Ramos (cell line): ENCODE results near the gene MYL12B.

Experiments
- in situ Hi-C: fragments of 300-500 bp; cut with MboI; formaldehyde crosslinking; loops from one replicate; pipeline ENCODE4 v1.14.3; 2022; ENCODE audit warnings: low sequenced_read_pairs; ENCODE audit not compliant: unreplicated experiment

MYL12B gene

DNA sequence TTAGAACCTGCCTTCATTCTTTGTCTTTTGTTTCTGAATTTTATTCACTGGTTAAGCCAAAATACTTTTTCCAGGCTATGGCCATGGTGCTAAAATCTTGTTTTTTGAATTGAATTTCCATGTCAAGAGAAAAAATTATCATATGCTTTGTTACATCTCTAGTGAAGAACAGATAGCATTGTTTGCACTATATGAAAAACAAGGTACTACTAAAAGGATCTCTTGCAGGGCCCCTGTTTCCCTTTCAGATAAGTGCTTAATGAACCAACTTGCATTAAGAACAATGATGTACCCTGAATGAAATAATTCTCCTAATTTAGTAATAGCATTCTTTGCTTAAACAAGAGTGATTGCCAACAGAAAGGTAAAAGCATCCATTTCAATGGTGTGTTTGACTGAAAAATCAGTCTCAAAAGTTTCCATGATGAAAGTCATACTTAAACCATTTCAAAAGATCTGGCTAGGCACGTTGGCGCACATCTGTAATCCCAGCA is 4.3 kb upstream of the MYL12B start:
- in situ Hi-C loops = no loop called here

- in situ Hi-C loops = no loop called here
Observed at GRCh38 chr18:3260995-3261372, 949 bp upstream of the MYL12B start.

DNA sequence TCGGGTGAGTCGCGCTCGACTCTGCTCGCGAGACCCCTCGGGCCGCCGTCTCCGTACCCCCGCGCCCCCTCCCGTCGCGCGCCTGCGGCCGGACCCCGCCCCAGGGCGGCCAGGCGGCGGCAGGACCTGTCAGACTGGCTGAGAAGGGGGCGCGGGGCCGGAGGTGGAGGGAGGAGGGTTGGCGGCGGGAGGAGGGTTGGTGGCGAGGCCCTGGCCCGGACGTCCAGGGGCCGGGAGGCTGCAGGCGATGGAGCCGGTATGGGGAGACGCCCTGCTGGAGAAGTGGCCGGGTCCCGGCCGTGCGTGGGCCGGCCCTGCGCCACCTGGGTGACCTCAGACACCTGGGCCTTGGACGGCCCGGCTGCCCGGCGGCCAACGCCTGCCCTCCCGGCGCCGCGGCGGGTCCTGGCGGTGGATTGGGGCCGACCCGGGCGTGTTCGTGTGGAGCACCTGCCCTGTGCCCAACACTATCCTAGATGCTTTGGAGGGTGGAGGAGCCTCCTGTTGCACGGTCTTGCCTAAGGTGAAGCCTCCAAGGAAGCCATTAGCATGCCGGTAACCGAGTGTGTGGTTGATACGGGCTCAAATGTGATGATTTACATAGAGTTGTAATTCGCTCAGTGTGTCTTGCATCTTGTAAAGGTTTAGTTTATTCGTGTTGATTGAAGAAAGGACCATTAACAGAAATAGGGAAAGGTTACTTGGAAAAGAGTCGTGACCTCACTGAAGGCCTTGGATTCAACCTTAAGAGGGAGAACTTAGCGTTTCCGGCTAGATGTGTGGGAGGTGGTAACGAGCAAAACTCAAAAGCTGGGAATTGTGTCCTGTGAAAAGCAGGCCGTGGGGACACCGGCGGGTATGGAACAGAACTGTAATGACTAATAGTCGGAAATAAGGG is 550 bp downstream of the MYL12B start:
- in situ Hi-C loops = no loop called here

DNA sequence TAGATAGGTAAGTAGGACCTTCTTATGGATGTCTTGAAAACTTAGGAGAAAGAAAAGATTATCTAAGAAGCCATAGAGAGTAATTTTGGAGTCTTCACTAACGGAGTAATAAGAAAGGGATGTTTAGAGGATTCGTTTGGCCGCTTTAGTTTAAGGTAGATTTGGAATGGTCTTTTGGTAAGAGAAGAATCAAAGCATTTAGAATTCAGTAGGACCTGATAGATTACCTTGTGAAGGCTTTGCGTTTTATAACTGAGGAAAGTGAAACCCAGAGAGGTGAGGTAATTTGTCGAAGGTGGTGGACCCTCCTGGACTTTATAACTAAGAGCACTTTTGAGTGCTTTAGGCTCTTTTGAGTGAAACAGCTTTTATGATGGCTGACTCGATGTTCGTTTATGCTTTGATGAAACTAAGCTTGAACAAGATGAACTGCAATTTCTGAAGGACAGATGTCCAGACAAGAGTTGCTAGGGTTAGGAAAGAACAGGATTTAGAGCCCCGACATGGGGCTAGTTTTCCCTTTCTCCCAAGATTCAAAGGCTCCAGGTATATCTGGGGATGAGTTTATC is 1.3 kb downstream of the MYL12B start:
- in situ Hi-C loops = no loop called here

- in situ Hi-C loops = no loop called here
Observed at GRCh38 chr18:3264362-3264761, 2.4 kb downstream of the MYL12B start.

- in situ Hi-C loops = no loop called here
Observed at GRCh38 chr18:3265564-3266033, 3.7 kb downstream of the MYL12B start.

DNA sequence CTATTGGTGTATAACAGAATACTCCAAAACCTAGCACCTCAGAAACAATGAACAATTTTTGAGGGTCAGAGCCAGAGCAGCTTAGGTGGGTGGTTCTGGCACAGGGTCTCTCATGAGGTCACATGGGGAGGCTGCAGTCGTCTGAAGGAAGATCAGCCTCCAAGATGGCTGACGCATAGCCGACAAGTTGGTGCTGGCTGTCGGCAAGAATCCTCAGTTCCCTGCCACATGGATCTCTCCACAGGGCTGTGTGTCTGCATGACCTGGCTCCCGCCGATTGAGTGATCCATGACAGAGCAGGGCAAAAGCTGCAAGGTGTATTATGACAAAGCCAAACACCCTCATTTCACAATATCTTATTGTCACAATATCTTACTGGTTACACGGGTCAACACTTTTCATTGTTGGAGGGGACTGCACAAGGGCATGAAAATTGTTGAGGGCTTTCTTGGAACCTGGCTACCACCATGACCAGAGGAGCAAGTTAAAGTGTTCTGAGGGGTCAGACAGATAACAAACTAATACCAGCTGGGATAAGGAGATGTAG is 4.2 kb downstream of the MYL12B start:
- in situ Hi-C loops = no loop called here

- in situ Hi-C loops = no loop called here
Observed at GRCh38 chr18:3268306-3268705, 6.4 kb downstream of the MYL12B start.

GRCh38 chr18:3269241-3269913 is 7.4 kb downstream of the MYL12B start:
- in situ Hi-C loops = no loop called here

DNA sequence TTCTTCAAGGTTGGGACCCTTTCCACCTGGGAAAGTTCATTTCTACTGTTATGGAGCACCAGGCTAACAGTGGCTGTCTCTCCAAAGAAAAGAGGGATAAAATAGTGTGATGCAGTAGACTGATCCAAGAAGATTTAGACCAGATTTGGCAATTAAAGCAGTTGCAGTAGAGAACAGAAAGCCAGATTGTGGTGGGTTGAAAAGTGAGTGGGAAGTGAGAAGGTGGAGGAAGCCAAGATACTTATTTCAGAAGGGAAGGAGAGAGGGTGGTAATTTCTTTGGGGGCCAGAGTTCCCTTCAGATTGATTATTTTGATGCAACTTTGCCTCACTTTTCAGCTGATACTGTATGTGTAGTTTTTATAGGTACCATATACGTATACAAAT is 8.0 kb downstream of the MYL12B start:
- in situ Hi-C loops = no loop called here

DNA sequence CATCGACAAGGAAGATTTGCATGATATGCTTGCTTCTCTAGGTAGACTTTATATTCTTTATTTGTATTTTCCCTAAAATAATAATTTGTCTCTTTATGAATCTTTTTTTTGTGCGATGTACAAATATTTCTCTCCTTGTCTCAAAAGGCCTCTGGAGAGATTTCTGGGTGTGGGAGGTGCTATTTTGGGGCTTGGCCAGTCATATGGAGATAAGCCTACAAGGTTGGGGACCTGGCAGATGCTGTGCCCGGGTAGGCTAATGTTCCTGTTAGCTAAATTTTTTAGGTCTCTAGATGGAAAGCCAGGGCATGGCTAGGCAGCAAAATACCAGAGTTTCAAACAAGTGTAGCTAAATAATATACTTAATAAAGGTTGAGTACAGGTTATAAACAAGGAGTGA is 11.1 kb downstream of the MYL12B start:
- in situ Hi-C loops = no loop called here

DNA sequence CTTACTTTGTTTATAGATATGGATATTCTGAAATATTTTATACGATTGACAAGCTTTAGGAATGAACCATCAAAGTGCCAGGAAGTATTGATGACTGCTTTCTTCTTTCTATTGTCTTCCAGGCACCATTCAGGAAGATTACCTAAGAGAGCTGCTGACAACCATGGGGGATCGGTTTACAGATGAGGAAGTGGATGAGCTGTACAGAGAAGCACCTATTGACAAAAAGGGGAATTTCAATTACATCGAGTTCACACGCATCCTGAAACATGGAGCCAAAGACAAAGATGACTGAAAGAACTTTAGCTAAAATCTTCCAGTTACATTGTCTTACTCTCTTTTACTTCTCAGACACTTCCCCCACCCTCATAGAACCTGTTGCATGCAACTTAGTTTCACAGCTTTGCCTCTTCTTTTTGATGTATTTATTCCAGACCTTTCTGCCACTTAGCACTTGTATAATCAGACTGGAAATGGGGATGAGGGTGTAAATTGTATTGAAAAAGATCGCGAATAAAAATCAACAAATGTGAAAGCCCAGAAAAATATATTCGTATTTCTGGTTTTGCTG is 15.8 kb downstream of the MYL12B start:
- in situ Hi-C loops = loop anchor here (25.0 kb wide), 1 partner anchor 710 kb away; no protein-coding TSS in a partner anchor

- in situ Hi-C loops = loop anchor here (5.0 to 25.0 kb wide), 4 partner anchors 175 to 708 kb away; partner anchors contain the start of gene TGIF1
Observed at GRCh38 chr18:3279201-3280185, 17.6 kb downstream of the MYL12B start.

GRCh38 chr18:3281456-3282400 is 19.8 kb downstream of the MYL12B start:
- in situ Hi-C loops = loop anchor here (5.0 to 25.0 kb wide), 4 partner anchors 173 to 706 kb away; partner anchors contain the start of gene TGIF1

- in situ Hi-C loops = loop anchor here (5.0 to 25.0 kb wide), 4 partner anchors 171 to 704 kb away; partner anchors contain the start of gene TGIF1
Observed at GRCh38 chr18:3283253-3283863, 21.4 kb downstream of the MYL12B start.

- in situ Hi-C loops = loop anchor here (5.0 to 25.0 kb wide), 4 partner anchors 171 to 703 kb away; partner anchors contain the start of gene TGIF1
Observed at GRCh38 chr18:3283908-3284307, 22.0 kb downstream of the MYL12B start.

GRCh38 chr18:3284501-3284900 is 22.6 kb downstream of the MYL12B start:
- in situ Hi-C loops = loop anchor here (5.0 to 25.0 kb wide), 4 partner anchors 170 to 703 kb away; partner anchors contain the start of gene TGIF1
